DMS79 (cell line): ENCODE data around the gene JPH2.
A peak's percentile ranks its signal among the peaks of the same experiment; 100 is the strongest.

Experiments used
- DNase-seq: peaks from one replicate; lab custom pipeline; 2025; lab: John Stamatoyannopoulos, UW

JPH2 gene

GRCh38 chr20:44125332-44126127 is 61.5 kb downstream of the JPH2 start:
- no peak for DNase-seq

DNA sequence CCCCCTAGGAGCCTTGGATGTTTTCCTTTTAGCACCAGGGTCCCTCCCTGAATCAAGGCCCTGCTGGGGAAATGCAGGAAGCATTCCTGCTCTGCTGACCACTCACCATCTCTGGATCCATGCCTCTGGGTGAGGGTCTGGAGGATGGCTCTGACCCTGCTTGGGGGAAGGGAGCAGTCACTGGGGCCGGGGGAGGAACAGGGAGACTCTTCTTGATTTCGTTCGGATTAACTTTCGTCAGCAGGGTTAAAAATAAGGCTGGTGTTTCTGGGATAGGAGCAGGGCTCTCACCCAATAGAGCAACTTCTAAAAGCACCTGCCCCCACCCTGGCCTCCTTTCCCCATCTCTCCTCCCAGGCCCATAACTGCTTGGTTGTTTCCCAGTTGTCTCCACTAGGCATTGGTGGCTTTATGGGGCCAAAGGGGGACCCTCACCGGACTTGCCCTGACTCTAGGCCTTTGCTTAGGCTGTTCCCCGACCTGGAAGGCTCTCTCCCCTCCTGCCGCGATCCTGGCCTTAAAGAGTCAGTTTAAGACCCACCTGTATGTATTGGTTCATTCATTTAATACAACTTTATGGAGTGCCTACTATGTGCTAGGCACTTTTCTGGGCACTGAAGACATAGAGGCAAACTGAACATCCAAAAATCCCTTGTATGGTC is 63.0 kb downstream of the JPH2 start:
- DNase-seq = no peak

DNA sequence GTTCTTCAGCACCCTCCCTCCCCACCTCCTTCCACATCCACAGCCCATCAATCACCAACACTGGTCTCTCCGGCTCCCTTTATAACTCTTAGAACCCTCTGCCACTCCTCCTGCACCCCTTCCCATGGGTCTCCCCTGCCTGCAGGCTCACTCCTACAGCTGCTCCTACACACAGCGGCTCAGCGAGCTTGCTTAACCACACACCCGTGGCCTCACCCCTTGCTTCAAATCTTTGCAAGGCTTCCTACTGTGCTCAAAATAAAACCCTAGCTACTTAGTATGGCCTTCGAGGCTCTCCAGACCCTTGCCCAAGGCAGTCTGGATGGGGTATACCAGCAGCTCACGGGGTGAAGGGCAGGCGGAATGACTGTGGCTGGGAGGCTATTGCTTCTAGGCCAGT is 63.7 kb downstream of the JPH2 start:
- no peak for DNase-seq

- DNase-seq = no peak
Measured at GRCh38 chr20:44120676-44121425, 66.1 kb downstream of the JPH2 start.

DNA sequence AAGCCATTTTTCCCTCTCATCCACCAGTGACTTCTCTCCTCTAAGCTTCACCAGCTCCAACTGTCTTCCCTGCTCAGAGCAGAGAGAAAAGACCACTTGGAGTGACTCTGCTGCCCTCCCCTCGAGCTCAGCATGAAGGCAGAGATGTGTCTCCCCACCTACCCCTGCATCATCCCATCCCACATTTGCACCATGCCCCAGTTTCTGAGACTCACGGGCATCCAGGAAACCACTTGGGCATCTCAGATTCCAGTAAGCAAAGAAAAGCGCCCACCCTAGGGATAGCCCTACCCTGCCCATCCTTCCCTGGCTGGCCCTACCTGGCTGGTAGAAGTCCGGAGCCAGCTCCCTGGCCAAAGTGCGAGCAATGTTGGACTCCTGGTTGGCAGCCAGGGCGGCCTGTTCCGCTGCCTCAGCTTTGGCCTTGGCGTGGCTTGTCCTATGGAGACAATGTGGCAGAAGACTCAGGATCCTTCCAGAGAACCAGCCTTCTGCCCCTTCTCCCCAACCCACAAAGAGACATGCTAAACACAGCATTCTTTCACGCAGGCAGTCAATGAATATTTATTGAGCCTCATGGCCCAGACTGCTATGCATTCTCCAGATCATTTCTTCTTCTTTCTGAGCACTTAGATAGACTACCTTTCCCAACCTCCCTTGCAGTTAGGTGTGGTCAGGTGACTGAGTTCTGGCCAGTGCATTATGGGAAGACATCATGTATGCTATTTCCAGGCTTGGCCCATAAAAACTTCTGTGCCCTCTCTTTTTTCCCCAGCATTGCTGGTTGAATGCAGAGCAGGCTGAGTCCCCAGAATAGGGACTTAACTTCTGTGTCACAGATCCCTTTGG is 68.6 kb downstream of the JPH2 start:
- no peak for DNase-seq

- no peak for DNase-seq
Measured at GRCh38 chr20:44117296-44118184, 69.4 kb downstream of the JPH2 start.

GRCh38 chr20:44115762-44116644 is 71.0 kb downstream of the JPH2 start:
- no peak for DNase-seq

GRCh38 chr20:44115181-44115580 is 71.8 kb downstream of the JPH2 start:
- DNase-seq = no peak

DNA sequence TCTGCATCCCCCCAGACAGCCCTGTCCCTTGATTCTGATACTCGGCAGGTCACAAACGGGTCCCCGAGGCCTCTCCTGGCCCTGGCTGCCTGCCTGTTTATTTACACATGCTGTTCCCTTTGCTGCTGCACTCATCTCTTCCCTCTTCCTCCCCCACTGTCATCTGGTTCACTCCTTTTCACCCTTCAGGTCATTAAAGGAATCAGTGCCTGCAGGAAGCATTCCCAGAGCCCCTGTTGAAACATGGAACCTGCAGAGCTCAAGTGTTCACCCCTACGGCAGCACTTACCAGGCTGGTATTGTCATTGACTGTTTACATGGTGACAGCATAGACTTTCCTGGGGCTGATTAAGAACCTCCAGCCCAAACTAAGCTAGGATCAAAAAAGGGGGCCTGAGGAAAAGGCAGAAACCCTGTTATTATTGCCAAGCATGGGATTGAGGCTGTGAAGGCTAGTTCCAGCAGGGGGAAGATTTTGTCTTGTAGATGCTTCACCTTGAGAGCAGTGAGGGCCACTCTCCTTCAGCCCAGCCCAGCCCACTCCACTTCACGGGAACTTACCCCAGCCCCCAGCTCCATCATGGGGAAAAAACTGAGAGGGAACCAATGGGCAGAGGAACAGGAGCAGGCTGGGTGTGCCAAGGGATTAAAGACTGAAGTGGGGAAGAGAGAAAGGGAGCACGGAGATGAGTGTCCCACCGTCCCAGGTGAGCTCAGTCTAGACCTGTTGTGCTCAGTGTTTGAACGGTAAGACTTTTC is 73.2 kb downstream of the JPH2 start:
- DNase-seq = no peak

- DNase-seq = no peak
Measured at GRCh38 chr20:44112889-44113617, 73.9 kb downstream of the JPH2 start.

DNA sequence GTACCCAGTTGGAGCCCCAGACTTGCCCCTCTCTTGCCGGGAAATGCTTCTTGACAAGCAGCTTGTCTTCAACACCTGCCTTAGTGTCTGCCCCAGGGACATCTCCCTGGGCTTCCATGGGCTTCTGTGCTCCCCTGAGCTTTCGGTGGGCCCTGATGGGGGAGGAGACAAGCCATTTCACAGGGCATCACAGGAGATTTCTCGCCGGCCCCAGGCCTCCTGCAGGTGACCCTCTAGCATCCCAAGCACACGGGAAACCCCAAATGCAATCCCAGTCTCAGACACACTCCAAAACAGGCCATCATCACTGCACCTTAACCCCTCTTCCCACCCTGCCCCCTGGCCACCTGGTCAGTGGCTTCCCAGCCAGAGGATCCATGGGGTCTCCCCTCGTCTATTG is 74.5 kb downstream of the JPH2 start:
- DNase-seq = no peak

GRCh38 chr20:44111712-44112335 is 75.2 kb downstream of the JPH2 start:
- no peak for DNase-seq

DNA sequence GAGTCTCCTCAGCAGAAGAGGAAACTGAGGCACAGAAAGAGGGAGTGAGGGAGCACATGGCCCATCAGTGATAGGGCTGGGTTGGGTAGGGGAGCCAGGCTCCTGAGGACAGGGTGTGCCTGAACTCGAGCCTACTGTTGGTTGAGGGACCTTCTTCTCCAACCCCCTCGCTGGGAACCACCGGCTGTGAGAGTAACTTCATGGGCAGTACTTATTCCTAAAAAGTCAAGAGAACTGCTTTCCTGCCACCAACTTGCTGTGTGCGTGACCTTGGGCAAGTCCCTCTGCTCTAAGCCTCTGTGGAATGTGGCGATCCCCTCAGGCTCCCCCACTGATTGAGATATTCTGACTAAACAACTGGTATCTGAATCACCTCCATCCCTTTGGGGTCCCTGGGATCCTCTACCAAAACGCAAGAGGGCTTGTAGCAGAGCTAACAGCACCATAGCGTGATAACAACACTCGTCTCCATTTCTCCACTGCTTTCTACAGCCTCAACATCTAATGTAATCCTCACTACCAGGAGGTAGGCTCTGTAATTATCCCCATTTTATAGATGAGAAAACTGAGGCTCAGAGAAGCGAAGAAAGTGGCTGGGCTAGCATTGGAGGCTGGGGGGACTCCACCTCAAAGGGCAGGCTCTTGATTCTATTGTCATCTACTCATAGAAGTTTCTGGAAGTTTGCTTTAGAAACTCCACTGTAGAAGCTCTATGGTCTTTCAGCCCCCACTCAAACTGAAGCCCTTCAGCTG is 76.0 kb downstream of the JPH2 start:
- DNase-seq = no peak

- no peak for DNase-seq
Measured at GRCh38 chr20:44109951-44110361, 77.0 kb downstream of the JPH2 start.

DNA sequence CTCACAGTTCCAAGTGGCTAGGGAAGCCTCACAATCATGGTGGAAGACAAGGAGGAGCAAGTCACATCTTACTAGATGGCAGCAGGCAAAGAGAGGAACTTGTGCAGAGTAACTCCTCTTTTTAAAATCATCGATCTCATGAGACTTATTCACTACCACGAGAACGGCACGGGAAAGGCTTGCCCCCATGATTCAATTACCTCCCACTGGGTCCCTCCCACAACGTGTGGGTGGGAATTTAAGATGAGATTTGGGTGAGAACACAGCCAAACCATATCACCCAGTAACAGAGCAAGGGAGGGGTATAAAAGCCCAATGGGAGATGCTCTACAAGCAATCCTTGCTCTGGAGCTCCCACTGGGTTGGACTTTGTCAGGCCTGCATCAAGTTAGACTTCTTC is 80.4 kb downstream of the JPH2 start:
- DNase-seq = no peak

GRCh38 chr20:44104798-44105517 is 82.0 kb downstream of the JPH2 start:
- DNase-seq = peak; percentile 8

DNA sequence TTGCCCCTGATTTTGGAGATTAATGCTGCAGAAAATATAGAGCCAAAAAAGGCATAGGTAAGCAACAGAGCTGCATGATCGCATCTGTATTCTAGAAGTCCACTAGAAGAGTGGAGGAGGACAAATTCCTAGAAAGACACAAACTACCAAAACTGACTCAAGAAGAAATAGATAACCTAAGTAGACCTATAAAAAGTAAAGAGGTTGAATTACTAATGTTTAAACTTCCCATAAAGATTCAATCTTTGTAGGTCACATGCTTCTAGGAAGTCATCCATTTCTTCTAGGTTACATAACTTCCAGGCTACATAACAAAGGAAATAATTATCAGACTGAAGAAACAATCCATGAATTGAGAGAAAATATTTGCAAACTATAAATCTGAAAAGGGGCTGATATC is 84.4 kb downstream of the JPH2 start:
- no peak for DNase-seq
